IMR-90 (cell line): Measurements from ENCODE around the gene HDAC7.

ENCODE experiments used
- CHD1 ChIP-seq: IDR thresholded peaks from 2 replicates; pipeline ENCODE4 v1.6.1; 2012; ENCODE audit warnings: low read depth, low read length, improper control_type of control experiment
- MXI1 ChIP-seq: IDR thresholded peaks from 2 replicates; pipeline ENCODE4 v1.6.1; 2012; ENCODE audit warnings: low read depth, mild to moderate bottlenecking, low read length, moderate library complexity, borderline replicate concordance
- NFE2L2 ChIP-seq: fragments of 150-350 bp; IDR thresholded peaks from 2 replicates; pipeline ENCODE4 v1.6.1; 2016; ENCODE audit warnings: low read depth, mild to moderate bottlenecking, low read length
- POLR2A ChIP-seq: IDR thresholded peaks from 2 replicates; pipeline ENCODE4 v1.6.1; 2012; ENCODE audit warnings: mild to moderate bottlenecking, low read depth, low read length
- RAD21 ChIP-seq: IDR thresholded peaks from 2 replicates; pipeline ENCODE4 v1.6.1; 2012; ENCODE audit warnings: low read length, improper control_type of control experiment
- RFX5 ChIP-seq: IDR thresholded peaks from 2 replicates; pipeline ENCODE4 v1.8.0; 2012; ENCODE audit warnings: low read depth, mild to moderate bottlenecking, low read length, moderate library complexity
- TF ChIP-seq, protein P1 (sequence below): conservative IDR thresholded peaks from 2 replicates; pipeline ENCODE4 v1.5.1; 2012; ENCODE audit warnings: mild to moderate bottlenecking, low read depth, low read length, improper control_type of control experiment
- TF ChIP-seq, protein P2 (sequence below): fragments of 150-350 bp; IDR thresholded peaks from 2 replicates; pipeline ENCODE4 v1.6.1; 2016; ENCODE audit warnings: low read depth, mild to moderate bottlenecking, low read length, moderate library complexity, borderline replicate concordance

DNA sequence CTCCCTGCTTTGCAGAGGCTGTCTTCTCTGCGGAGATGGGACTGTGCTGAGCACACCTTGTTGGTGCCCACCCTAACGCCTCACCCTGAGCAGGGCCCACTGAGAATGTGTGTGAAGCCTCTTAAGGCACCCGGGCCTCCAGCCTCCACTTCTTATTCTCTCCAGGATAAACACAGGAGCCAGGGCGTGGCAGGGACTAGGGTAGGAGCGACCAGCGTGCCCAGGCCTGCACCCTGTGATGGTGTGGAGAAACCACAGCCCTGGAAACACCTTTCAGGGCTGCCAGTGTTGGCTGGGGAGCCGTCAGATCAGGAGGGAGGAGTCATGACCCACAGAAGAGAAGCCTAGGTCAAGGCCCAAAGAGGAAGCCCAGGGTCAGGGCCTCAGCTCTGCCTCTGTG is 43.8 kb upstream of the HDAC7 start:
- TF ChIP-seq POLR2A (no peak), RFX5 (no peak), MXI1 (no peak), NFE2L2 (no peak), RAD21 (no peak), CHD1 (no peak)
- TF ChIP-seq, protein P1, sequence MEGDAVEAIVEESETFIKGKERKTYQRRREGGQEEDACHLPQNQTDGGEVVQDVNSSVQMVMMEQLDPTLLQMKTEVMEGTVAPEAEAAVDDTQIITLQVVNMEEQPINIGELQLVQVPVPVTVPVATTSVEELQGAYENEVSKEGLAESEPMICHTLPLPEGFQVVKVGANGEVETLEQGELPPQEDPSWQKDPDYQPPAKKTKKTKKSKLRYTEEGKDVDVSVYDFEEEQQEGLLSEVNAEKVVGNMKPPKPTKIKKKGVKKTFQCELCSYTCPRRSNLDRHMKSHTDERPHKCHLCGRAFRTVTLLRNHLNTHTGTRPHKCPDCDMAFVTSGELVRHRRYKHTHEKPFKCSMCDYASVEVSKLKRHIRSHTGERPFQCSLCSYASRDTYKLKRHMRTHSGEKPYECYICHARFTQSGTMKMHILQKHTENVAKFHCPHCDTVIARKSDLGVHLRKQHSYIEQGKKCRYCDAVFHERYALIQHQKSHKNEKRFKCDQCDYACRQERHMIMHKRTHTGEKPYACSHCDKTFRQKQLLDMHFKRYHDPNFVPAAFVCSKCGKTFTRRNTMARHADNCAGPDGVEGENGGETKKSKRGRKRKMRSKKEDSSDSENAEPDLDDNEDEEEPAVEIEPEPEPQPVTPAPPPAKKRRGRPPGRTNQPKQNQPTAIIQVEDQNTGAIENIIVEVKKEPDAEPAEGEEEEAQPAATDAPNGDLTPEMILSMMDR: no peak
- TF ChIP-seq, protein P2, sequence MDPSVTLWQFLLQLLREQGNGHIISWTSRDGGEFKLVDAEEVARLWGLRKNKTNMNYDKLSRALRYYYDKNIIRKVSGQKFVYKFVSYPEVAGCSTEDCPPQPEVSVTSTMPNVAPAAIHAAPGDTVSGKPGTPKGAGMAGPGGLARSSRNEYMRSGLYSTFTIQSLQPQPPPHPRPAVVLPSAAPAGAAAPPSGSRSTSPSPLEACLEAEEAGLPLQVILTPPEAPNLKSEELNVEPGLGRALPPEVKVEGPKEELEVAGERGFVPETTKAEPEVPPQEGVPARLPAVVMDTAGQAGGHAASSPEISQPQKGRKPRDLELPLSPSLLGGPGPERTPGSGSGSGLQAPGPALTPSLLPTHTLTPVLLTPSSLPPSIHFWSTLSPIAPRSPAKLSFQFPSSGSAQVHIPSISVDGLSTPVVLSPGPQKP: no peak
